Esophagus muscularis mucosa (tissue), 4 donors: Measurements from ENCODE around the gene GRIFIN. TPM values are rescaled to one million over a fixed set of nuclear protein-coding genes. Genes with fewer than 3 reads are reported as not detected.

Experiments used
- DNase-seq: peaks from one replicate; pipeline ENCODE4 v3.0.0-alpha.2; 2017; ENCODE audit errors: extremely low spot score
- H3K27ac ChIP-seq, 4 donors: fragments of 200-600 bp; sonication (generic); replicated peaks in 1 of 4; 1 replicate in 3 of 4; 2 replicates in 1 of 4; pipeline ENCODE4 v1.5.1; 2016 to 2019; ENCODE audit warnings: mild to moderate bottlenecking in 1 of 4
- H3K27me3 ChIP-seq, 4 donors: fragments of 200-600 bp; sonication (generic); one replicate each; pipeline versions ENCODE4 v1.5.1 to v1.6.0; 2016 to 2019
- H3K36me3 ChIP-seq, 4 donors: fragments of 200-600 bp; sonication (generic); one replicate each; pipeline ENCODE4 v1.5.1; 2016 to 2019
- H3K4me1 ChIP-seq, 4 donors: fragments of 200-600 bp; sonication (generic); one replicate each; pipeline ENCODE4 v1.5.1; 2016 to 2019
- H3K4me3 ChIP-seq, 4 donors: fragments of 200-600 bp; sonication (generic); 1 replicate in 2 of 4; 2 replicates in 2 of 4; pipeline ENCODE4 v1.5.1; 2016 to 2019; ENCODE audit warnings: mild to moderate bottlenecking in 4 of 4, moderate library complexity in 1 of 4
- H3K9me3 ChIP-seq, 4 donors: fragments of 200-600 bp; sonication (generic); 1 replicate in 3 of 4; 2 replicates in 1 of 4; pipeline ENCODE4 v1.5.1; 2016 to 2019
- CTCF ChIP-seq, 3 experiments: fragments of 200-600 bp in 2 of 3; fragments of 450-650 bp in 1 of 3; sonication (generic) in 2 of 3; IDR thresholded peaks; one replicate each; pipeline ENCODE4 v1.5.1; 2017 to 2019; ENCODE audit warnings: antibody characterized with exemption in 3 of 3, mild to moderate bottlenecking in 2 of 3, moderate library complexity in 1 of 3
- EP300 ChIP-seq: sonication (generic); formaldehyde crosslinking; IDR thresholded peaks from one replicate; pipeline ENCODE4 v1.6.1; 2017; ENCODE audit warnings: antibody characterized with exemption
- POLR2A ChIP-seq: fragments of 450-650 bp; IDR thresholded peaks from one replicate; pipeline ENCODE4 v1.6.1; 2017; ENCODE audit warnings: antibody characterized with exemption, moderate library complexity, mild to moderate bottlenecking, low read depth
- POLR2AphosphoS5 ChIP-seq, 2 donors: sonication (generic); formaldehyde crosslinking; IDR thresholded peaks; one replicate each; pipeline ENCODE4 v1.6.1; 2017; ENCODE audit warnings: antibody characterized with exemption in 2 of 2
- WGBS: methylation state at CpG from one replicate; pipeline ENCODE4 v1.1.5; 2018; 5-methylcytosine and 5-hydroxymethylcytosine counted together
- intact Hi-C: fragments of 100-400 bp; cut with DNase I; formaldehyde crosslinking; loops from one replicate; pipeline ENCODE4 v1.15.1; 2023
- total RNA-seq, 4 donors: library from RNA; depleted of rRNA; stranded (reverse); fragments of >200 nt; gene quantifications; one replicate each; pipeline versions ENCODE4 v1.1.0 to v1.2.1, GENCODE V29; 2016

The GRIFIN gene
- total RNA-seq, 4 donors from 2014 or later: not detected

- 71% methylated on average over 8 of the region's 28 CpGs for WGBS
- peaks cover 0 to 74% (median 18%) of the 10 kb centered on the region in 4 donors for H3K27me3 ChIP-seq
- intact Hi-C loops: loop anchor here (5.0 kb wide), 1 partner anchor 898 kb away; no protein-coding TSS in a partner anchor
These were observed 1.2 kb downstream of the GRIFIN start for GRCh38 chr7:2474813-2475677.

GRCh38 chr7:2474224-2474623, 2.0 kb downstream of the GRIFIN start:
- no peak for DNase-seq
- no peaks in the 10 kb centered on the region for H3K9me3 ChIP-seq
- H3K36me3 ChIP-seq: no peaks in the 10 kb centered on the region
- no peak for TF ChIP-seq CTCF (IDR thresholded peaks at IDR 0.05)
- no peak for TF ChIP-seq POLR2A
- no peak for TF ChIP-seq POLR2AphosphoS5 (IDR thresholded peaks at IDR 0.05)
- H3K4me3 ChIP-seq: no peak overlapping the region
- peaks cover 26 to 34% (median 32%) of the 10 kb centered on the region in 4 donors for H3K4me1 ChIP-seq
- intact Hi-C loops: loop anchor here (5.0 kb wide), 1 partner anchor 897 kb away; no protein-coding TSS in a partner anchor
- H3K27ac ChIP-seq: no peak overlapping the region
- peaks cover 0 to 72% (median 18%) of the 10 kb centered on the region in 4 donors for H3K27me3 ChIP-seq
- WGBS: 79% methylated on average over 10 of the region's 15 CpGs

More at GRCh38 chr7:2474813-2475677, 1.2 kb downstream of the GRIFIN start:
- TF ChIP-seq POLR2AphosphoS5 (IDR thresholded peaks at IDR 0.05): no peak
- no peak for TF ChIP-seq CTCF (IDR thresholded peaks at IDR 0.05)
- no peak for TF ChIP-seq POLR2A
- TF ChIP-seq EP300: no peak
- DNase-seq: no peak
- Histone ChIP-seq H3K4me1 (peaks cover 28 to 38% (median 34%) of the 10 kb centered on the region in 4 donors), H3K9me3 (no peaks in the 10 kb centered on the region), H3K27ac (no peak overlapping the region), H3K36me3 (no peaks in the 10 kb centered on the region), H3K4me3 (no peak overlapping the region)

GRCh38 chr7:2473496-2474180, 2.6 kb downstream of the GRIFIN start:
- peaks cover 0 to 73% (median 16%) of the 10 kb centered on the region in 4 donors for H3K27me3 ChIP-seq
- intact Hi-C loops: loop anchor here (5.0 kb wide), 1 partner anchor 896 kb away; no protein-coding TSS in a partner anchor
- no peaks in the 10 kb centered on the region for H3K9me3 ChIP-seq
- no peak overlapping the region for H3K27ac ChIP-seq
- TF ChIP-seq CTCF (IDR thresholded peaks at IDR 0.05) (no peak), EP300 (no peak), POLR2A (no peak), POLR2AphosphoS5 (IDR thresholded peaks at IDR 0.05) (no peak)
- H3K36me3 ChIP-seq: no peaks in the 10 kb centered on the region
- WGBS: 73% methylated on average over 12 of the region's 12 CpGs
- H3K4me3 ChIP-seq: no peak overlapping the region
- DNase-seq: no peak
- H3K4me1 ChIP-seq: peaks cover 24 to 34% (median 31%) of the 10 kb centered on the region in 4 donors

GRCh38 chr7:2472739-2473138, 3.5 kb downstream of the GRIFIN start:
- no peak overlapping the region for H3K4me3 ChIP-seq
- 89% methylated on average over 6 of the region's 6 CpGs for WGBS
- H3K27me3 ChIP-seq: peaks cover 0 to 71% (median 10%) of the 10 kb centered on the region in 4 donors
- H3K4me1 ChIP-seq: peaks cover 16 to 28% (median 25%) of the 10 kb centered on the region in 4 donors
- H3K27ac ChIP-seq: no peak overlapping the region
- TF ChIP-seq POLR2AphosphoS5 (IDR thresholded peaks at IDR 0.05) (no peak), EP300 (no peak), POLR2A (no peak), CTCF (IDR thresholded peaks at IDR 0.05) (no peak)
- no peaks in the 10 kb centered on the region for H3K36me3 ChIP-seq
- H3K9me3 ChIP-seq: no peaks in the 10 kb centered on the region
- DNase-seq: no peak
- intact Hi-C loops: loop anchor here (5.0 kb wide), 1 partner anchor 895 kb away; no protein-coding TSS in a partner anchor
